GM19455 (cell line): ENCODE results near the gene OR6K6.

Source experiments
- ATAC-seq: cut with Tn5 transposase; IDR thresholded peaks from one replicate; pipeline ENCODE4 v1.9.1; 2021; ENCODE audit not compliant: unreplicated experiment

OR6K6 gene

DNA sequence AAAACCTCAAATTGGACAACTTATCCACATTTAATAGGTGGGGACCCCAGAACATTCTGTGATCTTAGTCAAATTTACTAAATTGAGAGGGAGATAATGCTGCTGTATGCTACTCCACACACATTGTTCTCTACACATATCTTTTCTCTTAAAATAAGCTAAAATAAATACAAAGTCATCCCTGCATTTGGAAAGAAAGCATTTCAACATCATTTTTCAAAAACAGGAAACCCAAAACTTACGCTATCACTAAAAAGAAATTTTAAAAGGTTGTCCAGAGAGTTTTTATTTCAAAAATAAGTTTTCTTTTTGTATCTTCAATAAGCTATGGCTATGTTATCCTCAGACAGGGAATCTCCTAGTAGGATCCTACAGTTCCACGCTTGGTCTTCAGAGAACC is 46.0 kb downstream of the OR6K6 start:
- ATAC-seq: no peak

DNA sequence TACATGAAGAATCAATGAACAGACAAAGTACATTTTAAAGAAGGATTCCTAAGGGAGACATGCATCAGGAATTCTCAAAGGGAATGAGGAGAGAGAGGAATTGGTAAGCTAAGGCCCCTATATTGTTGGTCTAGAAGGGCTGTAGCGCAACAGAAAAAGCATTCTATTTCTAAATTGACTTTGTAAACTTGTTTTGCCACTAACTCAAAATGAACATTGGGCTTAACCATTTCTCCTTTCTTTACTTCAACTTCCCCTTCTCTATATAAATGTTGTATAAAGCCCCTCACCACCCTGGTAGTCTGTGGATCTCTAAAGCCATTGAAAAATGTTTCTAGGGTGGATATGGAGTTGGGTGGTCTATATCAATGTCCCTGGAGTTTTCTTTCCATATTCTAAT is 46.9 kb downstream of the OR6K6 start:
- ATAC-seq: no peak

DNA sequence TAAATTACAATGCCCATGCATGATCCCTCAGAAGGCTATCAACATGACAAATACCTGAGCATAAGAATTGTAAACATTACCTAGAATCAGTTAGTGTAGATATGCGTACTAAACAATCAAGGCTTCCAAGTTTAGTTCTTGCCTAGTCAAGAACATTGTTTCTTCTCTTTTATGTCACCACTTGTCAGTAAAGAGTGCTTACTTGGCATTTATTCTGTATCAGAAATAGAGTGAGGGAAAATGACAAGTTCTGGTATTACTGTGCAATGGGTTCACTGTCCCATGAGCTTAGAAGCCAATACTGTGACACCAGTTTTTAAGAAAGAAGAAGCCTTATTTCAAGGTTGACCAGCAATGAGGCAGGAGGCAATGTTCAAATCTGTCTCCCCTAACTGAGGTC is 49.2 kb downstream of the OR6K6 start:
- ATAC-seq: no peak
